Measurements from ENCODE around the gene MKNK2.

DNA sequence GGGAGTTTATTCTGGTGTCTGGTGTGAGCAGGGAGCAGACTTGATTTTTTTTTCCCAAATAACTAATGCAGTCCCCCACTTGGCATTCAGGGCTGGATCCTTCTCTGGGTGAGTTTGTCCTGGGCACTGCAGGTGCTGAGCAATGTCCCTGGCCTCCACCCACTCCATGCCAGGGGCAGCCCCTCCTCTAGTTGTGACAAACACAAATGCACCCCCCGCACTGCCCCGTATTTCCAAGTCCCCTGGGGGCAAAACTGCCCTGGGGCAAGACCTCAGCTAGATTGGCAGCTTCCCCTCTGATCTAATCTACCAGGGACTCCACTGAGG is 38.6 kb upstream of the MKNK2 start:
- TF ChIP-seq TAF1 (IDR thresholded peaks at IDR 0.05; ENCODE audit: low read depth) (no peak), EP300 (conservative IDR thresholded peaks at IDR 0.05; ENCODE audit: poor library complexity, severe bottlenecking) (no peak), EZH2 (IDR thresholded peaks at IDR 0.05; ENCODE audit: borderline replicate concordance, insufficient read depth, low read length, poor library complexity, severe bottlenecking) (no peak), POLR2AphosphoS5 (IDR thresholded peaks at IDR 0.05) (no peak), SMC3 (conservative IDR thresholded peaks at IDR 0.05; ENCODE audit: poor library complexity) (no peak), RAD21 (conservative IDR thresholded peaks at IDR 0.05) (no peak), MXI1 (conservative IDR thresholded peaks at IDR 0.05; ENCODE audit: poor library complexity, severe bottlenecking) (no peak)
- TF ChIP-seq, protein P1, sequence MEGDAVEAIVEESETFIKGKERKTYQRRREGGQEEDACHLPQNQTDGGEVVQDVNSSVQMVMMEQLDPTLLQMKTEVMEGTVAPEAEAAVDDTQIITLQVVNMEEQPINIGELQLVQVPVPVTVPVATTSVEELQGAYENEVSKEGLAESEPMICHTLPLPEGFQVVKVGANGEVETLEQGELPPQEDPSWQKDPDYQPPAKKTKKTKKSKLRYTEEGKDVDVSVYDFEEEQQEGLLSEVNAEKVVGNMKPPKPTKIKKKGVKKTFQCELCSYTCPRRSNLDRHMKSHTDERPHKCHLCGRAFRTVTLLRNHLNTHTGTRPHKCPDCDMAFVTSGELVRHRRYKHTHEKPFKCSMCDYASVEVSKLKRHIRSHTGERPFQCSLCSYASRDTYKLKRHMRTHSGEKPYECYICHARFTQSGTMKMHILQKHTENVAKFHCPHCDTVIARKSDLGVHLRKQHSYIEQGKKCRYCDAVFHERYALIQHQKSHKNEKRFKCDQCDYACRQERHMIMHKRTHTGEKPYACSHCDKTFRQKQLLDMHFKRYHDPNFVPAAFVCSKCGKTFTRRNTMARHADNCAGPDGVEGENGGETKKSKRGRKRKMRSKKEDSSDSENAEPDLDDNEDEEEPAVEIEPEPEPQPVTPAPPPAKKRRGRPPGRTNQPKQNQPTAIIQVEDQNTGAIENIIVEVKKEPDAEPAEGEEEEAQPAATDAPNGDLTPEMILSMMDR (IDR thresholded peaks at IDR 0.05; ENCODE audit: poor library complexity, severe bottlenecking), result no peak
- TF ChIP-seq, protein P2, sequence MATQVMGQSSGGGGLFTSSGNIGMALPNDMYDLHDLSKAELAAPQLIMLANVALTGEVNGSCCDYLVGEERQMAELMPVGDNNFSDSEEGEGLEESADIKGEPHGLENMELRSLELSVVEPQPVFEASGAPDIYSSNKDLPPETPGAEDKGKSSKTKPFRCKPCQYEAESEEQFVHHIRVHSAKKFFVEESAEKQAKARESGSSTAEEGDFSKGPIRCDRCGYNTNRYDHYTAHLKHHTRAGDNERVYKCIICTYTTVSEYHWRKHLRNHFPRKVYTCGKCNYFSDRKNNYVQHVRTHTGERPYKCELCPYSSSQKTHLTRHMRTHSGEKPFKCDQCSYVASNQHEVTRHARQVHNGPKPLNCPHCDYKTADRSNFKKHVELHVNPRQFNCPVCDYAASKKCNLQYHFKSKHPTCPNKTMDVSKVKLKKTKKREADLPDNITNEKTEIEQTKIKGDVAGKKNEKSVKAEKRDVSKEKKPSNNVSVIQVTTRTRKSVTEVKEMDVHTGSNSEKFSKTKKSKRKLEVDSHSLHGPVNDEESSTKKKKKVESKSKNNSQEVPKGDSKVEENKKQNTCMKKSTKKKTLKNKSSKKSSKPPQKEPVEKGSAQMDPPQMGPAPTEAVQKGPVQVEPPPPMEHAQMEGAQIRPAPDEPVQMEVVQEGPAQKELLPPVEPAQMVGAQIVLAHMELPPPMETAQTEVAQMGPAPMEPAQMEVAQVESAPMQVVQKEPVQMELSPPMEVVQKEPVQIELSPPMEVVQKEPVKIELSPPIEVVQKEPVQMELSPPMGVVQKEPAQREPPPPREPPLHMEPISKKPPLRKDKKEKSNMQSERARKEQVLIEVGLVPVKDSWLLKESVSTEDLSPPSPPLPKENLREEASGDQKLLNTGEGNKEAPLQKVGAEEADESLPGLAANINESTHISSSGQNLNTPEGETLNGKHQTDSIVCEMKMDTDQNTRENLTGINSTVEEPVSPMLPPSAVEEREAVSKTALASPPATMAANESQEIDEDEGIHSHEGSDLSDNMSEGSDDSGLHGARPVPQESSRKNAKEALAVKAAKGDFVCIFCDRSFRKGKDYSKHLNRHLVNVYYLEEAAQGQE (IDR thresholded peaks at IDR 0.05; ENCODE audit: borderline replicate concordance), result no peak
